ENCODE measurements around the gene ORAI3. TPM values are rescaled to one million over a fixed set of nuclear protein-coding genes. Genes with fewer than 3 reads are reported as not detected.

ORAI3 gene
- total RNA-seq, 1 donor from 2014 or later = 27.0 TPM

GRCh38 chr16:30956601-30957455 lies 8.0 kb downstream of the ORAI3 start:
- intact Hi-C loops (cut with DNase I) = no loop called here
- TF ChIP-seq POLR2A (IDR thresholded peaks at IDR 0.05) (no peak), POLR2AphosphoS5 (IDR thresholded peaks at IDR 0.05; ENCODE audit: insufficient read depth in 1 of 2, low read depth in 1 of 2) (no peak), CTCF (IDR thresholded peaks at IDR 0.05) (no peak)
- no peaks in the 10 kb centered on the region for H3K9me3 ChIP-seq
- H3K27ac ChIP-seq = peak overlapping the region; percentile 97
- H3K27me3 ChIP-seq = no peaks in the 10 kb centered on the region
- H3K36me3 ChIP-seq = peaks cover 0 to 20% of the 10 kb centered on the region in 2 donors
- no peak for DNase-seq (ENCODE audit: extremely low spot score in 2 of 2)
- peaks cover 46% of the 10 kb centered on the region for H3K4me1 ChIP-seq
- peak overlapping the region; percentile 81 to 85 for H3K4me3 ChIP-seq

- DNase-seq (ENCODE audit: extremely low spot score in 2 of 2) = peak in 1 of 2 donors; percentile 96
- peaks cover 39% of the 10 kb centered on the region for H3K4me1 ChIP-seq
- peaks cover 0 to 28% of the 10 kb centered on the region in 2 donors for H3K36me3 ChIP-seq
- H3K4me3 ChIP-seq = peak within 1 kb of the TSS; percentile 81 to 85
- no peaks in the 10 kb centered on the region for H3K27me3 ChIP-seq
- intact Hi-C loops (cut with DNase I) = no loop called here
- no peaks in the 10 kb centered on the region for H3K9me3 ChIP-seq
- H3K27ac ChIP-seq = peak within 1 kb of the TSS; percentile 97
- no peak for TF ChIP-seq CTCF (IDR thresholded peaks at IDR 0.05)
- TF ChIP-seq POLR2A (IDR thresholded peaks at IDR 0.05) = peak in 1 of 2 donors; percentile 26
- peak; percentile 53 to 89 for TF ChIP-seq POLR2AphosphoS5 (IDR thresholded peaks at IDR 0.05; ENCODE audit: insufficient read depth in 1 of 2, low read depth in 1 of 2)
These were observed 8.7 kb downstream of the ORAI3 start, which contains the start of gene SETD1A for GRCh38 chr16:30957456-30958174. TSS of gene SETD1A (plus strand) at chr16:30957754. CDS start at chr16:30958732, 978 bp downstream.

- no peak for DNase-seq (ENCODE audit: extremely low spot score in 2 of 2)
- intact Hi-C loops (cut with DNase I) = no loop called here
- H3K9me3 ChIP-seq = no peaks in the 10 kb centered on the region
- TF ChIP-seq POLR2AphosphoS5 (IDR thresholded peaks at IDR 0.05; ENCODE audit: insufficient read depth in 1 of 2, low read depth in 1 of 2) (no peak), POLR2A (IDR thresholded peaks at IDR 0.05) (no peak), CTCF (IDR thresholded peaks at IDR 0.05) (no peak)
- H3K4me3 ChIP-seq = peak overlapping the region; percentile 81 to 85
- H3K27me3 ChIP-seq = no peaks in the 10 kb centered on the region
- peaks cover 0 to 36% of the 10 kb centered on the region in 2 donors for H3K36me3 ChIP-seq
- H3K27ac ChIP-seq = peak overlapping the region; percentile 97
- H3K4me1 ChIP-seq = peaks cover 31% of the 10 kb centered on the region
These were observed 9.6 kb downstream of the ORAI3 start for GRCh38 chr16:30958175-30959079.

- intact Hi-C loops (cut with DNase I) = no loop called here
- no peak for DNase-seq (ENCODE audit: extremely low spot score in 2 of 2)
These were observed 12.5 kb downstream of the ORAI3 start for GRCh38 chr16:30961384-30961783.

More at GRCh38 chr16:30961384-30961783, 12.5 kb downstream of the ORAI3 start:
- Histone ChIP-seq H3K27me3 (no peaks in the 10 kb centered on the region), H3K36me3 (peaks cover 0 to 66% of the 10 kb centered on the region in 2 donors), H3K27ac (no peak overlapping the region), H3K4me3 (no peak overlapping the region), H3K4me1 (peaks cover 21% of the 10 kb centered on the region), H3K9me3 (no peaks in the 10 kb centered on the region)
- TF ChIP-seq POLR2AphosphoS5 (IDR thresholded peaks at IDR 0.05; ENCODE audit: insufficient read depth in 1 of 2, low read depth in 1 of 2) = no peak
- no peak for TF ChIP-seq POLR2A (IDR thresholded peaks at IDR 0.05)
- no peak for TF ChIP-seq CTCF (IDR thresholded peaks at IDR 0.05)

Data from vagina (tissue), 2 donors.